ENCODE measurements around the gene PIGB.
"Not testable (repeated sequence)": the region's sequence is repeated elsewhere in the genome, so short reads cannot be mapped to it uniquely, and the experiment has no call there.

The PIGB gene

DNA sequence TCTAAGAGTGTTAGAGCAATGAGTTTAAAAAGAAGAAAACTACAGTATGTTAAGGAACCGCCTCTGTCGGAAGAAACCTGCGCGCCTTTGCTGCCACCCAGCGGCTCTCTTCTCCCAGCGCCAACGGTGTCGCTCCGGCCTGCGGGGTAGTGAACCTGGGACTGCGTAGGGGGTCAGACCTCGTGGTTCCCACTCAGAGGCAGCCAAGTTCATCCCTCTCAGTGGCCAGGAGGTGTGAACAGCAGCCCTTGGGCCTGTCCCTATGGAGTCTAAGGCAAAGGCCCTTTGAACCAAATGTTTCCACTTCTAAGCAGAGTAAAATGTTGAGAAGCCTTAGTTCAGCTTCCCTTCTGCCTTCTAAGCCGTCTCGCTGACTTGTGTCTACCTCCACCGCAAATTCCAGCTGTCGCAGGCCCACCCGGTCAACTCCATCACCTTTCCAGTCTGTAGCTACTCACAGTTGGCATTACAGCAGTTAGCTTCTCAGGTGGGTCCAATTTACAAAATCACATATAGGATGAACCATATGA, 28.4 kb upstream of the PIGB start:
- peak; percentile 57 for DNase-seq (ENCODE audit: extremely low spot score, insufficient read length, low read depth)
- peak; percentile 85 for FAIRE-seq

DNA sequence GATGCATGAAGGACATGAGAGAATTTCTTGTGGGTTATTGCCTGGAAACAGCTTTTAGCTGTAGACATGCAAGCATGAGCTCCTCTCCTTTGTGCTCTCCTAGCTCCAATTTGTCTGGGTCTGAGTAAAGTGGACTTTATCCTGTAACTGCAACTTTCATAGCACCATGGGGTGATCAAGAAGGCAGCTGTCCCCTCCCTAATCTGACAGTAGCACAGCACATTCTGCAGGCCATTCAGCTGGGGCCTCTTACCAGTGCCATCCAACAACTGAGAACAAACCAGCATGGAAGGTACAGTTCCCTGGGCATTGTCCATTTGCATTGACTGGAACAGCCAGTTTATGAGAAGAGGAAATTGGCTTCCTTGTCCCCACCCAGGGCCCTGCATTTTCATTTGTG, 21.7 kb upstream of the PIGB start:
- FAIRE-seq, result no peak
- DNase-seq (ENCODE audit: extremely low spot score, insufficient read length, low read depth), result no peak

DNA sequence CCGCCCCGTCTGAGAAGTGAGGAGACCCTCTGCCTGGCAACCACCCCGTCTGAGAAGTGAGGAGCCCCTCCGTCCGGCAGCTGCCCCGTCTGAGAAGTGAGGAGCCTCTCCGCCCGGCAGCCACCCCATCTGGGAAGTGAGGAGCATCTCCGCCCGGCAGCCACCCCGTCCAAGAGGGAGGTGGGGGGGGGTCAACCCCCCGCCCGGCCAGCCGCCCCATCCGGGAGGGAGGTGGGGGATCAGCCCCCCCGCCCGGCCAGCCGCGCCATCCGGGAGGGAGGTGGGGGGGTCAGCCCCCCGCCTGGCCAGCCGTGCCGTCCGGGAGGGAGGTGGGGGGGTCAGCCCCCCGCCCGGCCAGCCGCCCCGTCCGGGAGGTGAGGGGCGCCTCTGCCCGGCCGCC, 16.2 kb upstream of the PIGB start:
- DNase-seq (ENCODE audit: extremely low spot score, insufficient read length, low read depth); FAIRE-seq: not testable (repeated sequence)

DNA sequence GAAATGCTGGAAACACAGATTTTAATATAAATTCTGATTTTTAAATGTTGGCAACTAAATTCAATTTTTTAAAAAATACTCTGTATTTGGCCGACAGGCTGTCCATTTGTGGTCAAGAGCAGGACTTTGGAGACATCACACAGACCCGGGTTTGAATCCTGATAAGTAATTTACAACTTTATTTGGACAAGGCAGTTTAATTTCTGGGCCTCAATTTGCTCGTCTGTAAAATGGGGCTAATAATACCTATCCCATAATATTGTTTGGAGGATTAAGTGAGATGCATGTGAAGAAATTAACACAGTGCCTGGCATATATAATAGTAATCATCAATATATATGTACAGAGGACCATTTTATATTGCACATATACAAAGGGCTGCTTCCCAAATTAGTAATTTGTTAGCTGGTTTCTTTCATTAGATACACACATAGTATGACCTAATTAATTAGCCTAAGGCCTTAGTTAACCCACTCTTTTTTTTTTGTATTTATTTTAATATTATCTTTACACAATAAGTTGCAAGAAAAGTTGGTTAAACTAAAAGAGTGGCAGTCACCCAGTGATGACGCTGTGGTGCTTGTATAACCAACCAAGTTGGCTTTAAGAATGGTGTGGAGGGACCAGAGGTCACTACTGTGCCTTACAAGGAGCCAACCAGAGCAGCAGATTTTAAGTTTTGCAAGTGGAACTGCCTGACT, 665 bp downstream of the PIGB start:
- DNase-seq (ENCODE audit: extremely low spot score, insufficient read length, low read depth) (peak; percentile 15), FAIRE-seq (peak; percentile 26)

DNA sequence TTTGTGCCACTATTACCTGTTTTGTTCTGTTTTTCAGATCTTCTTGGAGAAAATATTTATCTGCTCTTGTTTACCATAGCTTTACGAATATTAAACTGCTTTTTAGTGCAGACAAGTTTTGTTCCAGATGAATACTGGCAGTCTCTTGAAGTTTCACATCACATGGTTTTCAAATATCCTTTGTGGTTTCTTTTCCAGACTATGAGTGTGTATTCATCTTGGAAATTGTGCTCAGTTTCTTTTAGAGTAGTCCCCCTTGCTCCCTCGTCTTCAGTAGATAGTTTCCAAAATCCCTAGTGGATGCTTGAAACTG, 1.2 kb downstream of the PIGB start:
- FAIRE-seq (no peak), DNase-seq (ENCODE audit: extremely low spot score, insufficient read length, low read depth) (no peak)

DNA sequence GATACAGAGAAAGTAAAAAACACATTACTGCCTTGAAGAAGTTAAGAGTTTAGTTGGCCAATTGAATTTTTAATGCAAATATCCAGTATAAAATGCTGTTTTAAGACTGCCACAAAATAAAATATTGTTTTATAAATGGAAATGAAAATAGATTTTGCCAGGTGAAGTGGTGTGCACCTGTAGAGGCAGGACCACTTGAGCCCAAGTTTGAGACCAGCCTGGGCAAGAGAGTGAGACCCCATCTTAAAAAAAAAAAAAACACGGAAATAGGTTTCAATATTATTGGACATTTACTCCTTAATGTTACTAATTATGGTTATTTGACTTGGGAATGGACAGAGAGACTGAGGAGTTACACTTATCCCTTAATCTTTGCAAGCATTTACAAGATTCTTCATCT, 1.9 kb downstream of the PIGB start:
- no peak for FAIRE-seq
- no peak for DNase-seq (ENCODE audit: extremely low spot score, insufficient read length, low read depth)

DNA sequence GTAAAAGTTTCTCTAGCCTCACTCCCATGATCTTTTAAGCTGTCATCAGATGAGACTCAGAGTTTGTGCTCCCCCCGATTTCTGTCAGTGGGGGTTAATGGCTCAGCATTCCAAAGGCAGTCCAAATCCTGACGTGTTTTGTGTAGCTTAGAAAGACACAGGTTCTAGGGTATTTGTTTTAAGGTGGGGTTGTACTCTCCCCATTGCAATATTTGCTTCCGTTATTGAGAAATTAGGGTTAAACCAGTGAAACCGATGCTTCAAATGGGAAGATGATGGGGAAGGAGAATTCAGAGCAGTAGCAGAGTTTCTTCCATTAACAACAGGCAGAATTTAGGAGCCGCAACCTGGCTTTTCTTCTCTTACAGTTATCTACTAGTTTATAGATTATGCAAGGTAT, 3.4 kb downstream of the PIGB start:
- no peak for FAIRE-seq

DNA sequence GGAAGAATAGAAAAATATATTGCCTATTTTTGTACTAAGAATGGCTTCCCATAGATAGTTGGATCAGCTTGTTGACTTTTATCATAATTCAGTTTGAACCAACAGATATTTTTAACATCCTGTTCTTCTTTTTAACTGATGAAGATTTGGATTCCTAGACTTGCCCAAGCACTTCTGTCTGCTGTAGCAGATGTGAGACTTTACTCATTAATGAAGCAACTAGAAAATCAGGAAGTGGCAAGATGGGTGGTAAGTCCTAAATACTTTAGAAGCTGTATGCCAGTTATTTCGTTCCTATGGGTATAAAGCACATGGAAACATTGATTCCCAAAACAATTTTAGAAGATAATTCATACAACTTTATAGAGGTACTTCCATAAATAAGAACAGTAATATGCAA, 8.4 kb downstream of the PIGB start:
- DNase-seq (ENCODE audit: extremely low spot score, insufficient read length, low read depth) (no peak), FAIRE-seq (no peak)

More for the DNA sequence above, 3.4 kb downstream of the PIGB start:
- DNase-seq (ENCODE audit: extremely low spot score, insufficient read length, low read depth), result no peak

DNA sequence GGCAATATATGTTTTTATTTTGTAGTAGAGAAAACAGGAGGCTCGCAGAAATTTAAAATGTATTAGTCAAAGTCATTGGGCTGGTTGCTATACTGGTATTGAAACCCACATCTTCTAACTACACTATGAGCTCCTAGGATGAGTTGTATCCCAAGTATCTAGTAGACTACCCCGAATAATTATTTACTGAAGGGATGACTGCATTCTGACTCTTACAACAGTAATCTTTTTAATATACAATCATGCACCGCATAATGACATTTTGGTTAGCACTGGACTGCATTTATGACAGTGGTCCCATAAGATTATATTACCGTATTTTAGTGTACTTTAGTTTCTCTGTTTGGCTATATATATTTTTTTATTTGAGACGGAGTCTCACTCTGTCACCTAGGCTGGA, 15.3 kb downstream of the PIGB start:
- DNase-seq (ENCODE audit: extremely low spot score, insufficient read length, low read depth) (no peak), FAIRE-seq (no peak)

DNA sequence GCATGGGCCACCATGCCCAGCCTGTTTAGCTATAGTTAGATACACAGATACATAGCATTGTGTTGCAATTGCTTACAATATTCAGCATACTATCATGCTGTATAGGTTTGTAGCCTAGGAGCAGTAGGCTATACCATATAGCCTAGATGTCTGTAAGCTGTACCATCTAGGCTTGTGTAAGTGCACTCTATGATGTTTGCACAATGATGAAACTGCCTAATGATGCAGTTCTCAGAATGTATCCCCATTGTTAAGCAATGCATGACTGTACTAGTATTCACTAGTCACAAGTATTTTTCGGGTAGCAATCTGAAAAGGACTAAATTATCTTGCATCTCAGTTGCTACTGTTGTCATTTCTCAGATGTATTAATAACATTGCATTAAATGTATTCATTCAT, 16.0 kb downstream of the PIGB start:
- DNase-seq (ENCODE audit: extremely low spot score, insufficient read length, low read depth) (no peak), FAIRE-seq (no peak)

DNA sequence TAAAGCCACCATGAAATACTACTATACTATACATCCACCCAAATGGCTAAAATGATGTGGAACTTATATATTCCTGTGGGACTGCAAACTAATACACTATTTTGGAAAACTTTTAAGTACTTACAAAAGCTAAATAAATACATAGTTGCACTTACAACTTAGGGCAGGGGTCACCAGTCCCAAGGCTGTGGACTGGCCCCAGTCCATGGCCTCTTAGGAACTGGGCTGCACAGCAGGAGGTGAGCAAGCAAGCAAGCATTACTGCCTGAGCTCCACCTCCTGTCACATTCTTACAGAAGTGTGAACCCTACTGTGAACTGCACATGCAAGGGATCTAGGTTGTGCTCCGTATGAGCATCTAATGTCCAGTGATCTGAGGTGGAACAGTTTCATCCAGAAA, 18.1 kb downstream of the PIGB start:
- no peak for DNase-seq (ENCODE audit: extremely low spot score, insufficient read length, low read depth)
- no peak for FAIRE-seq

DNA sequence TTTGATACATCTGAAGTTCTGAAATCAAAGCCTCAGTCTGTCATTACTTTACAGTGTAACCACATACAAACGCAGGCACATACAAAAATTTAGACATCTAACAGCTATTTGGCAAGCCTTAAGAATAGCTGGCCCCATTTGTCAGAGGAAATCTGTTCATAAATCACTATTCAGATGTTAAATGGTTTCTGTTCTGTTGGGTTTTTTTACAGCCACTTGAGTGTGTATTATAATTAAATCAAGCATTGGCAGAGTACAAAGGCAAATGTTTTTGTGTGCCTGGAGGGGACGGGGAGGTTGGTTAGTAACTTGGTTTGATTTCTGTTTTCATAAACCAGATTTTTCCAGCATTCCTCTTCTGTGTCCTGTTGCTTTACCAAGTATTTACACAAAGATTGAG, 24.1 kb downstream of the PIGB start:
- FAIRE-seq (no peak), DNase-seq (ENCODE audit: extremely low spot score, insufficient read length, low read depth) (no peak)

DNA sequence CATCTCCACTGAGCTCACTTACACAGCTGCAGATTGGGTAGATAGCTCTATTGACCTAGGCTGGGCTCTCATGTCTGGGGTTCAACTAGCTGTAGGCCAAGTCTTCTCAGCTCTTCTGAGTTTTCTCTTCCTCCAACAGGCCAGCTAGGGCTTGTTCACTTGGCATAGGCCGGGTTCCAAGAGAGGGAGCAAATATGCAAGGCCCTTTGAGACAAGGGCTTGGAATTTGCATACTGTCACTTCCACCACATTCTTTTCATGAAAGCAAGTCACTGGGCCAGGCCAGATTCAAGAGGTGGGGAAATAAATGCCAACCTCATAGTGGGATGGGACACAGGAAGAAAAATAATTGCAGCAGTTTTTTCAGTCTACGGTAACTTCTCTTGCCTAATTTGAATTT, 25.2 kb downstream of the PIGB start:
- DNase-seq (ENCODE audit: extremely low spot score, insufficient read length, low read depth) (no peak), FAIRE-seq (no peak)

DNA sequence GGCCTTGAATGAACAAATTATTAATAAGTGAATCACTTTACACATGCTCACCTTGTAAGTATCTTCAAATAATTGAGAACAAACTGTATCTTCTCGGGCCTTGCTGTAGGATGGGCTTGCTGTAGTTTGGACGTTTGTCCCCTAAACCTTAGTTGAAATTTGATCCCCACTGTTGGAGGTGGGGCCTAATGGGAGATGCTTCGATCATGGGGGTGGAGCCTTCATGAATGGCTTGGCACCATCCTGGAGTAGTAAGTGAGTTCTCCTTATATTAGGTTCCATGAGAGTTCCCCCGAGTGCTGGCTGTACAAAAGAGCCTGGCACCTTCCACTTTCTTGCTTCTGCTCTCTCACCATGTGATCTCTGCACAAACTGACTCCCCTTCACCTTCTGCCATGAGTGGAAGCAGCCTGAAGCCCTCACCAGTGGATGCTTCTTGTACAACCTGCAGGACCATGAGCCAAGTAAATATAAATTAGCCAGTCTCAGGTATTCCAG, 29.3 kb downstream of the PIGB start:
- no peak for FAIRE-seq
- DNase-seq (ENCODE audit: extremely low spot score, insufficient read length, low read depth), result no peak

DNA sequence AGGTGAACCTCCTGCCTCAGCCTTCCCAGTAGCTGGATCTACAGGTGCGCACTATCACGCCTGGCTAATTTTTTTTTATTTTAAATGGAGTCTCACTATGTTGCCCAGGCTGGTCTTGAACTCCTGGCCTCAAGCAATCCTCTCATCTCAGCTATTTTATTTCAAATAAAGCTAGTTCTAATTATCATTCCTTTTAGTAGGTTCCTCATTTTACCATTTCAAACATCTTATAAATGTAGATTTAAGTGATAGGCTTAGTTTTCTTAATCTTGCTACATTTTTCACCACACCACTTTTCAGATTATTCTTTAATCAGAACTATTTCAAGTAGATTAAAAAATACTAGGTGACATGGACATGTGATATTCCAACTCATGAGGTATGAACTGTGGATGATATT, 30.3 kb downstream of the PIGB start:
- no peak for FAIRE-seq
- DNase-seq (ENCODE audit: extremely low spot score, insufficient read length, low read depth), result no peak

DNA sequence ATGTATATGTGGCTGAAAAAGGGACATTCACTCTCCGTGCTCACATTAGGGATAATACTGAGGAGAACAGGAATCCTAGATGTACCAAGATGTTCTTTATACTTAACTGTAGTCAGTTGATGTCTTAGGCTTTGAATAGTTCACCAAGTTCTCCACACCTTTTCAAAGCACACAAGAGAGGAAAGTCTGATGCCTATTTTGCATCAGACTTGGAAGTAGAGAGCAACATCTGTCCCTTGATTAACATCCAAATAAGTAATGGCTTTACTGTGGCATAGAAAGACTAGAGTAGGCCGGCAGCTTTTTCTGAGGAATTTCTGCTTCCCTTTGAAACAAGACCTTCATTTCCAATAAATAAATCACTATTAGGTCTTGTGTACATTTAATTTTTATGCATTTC, 34.0 kb downstream of the PIGB start:
- DNase-seq (ENCODE audit: extremely low spot score, insufficient read length, low read depth) (no peak), FAIRE-seq (no peak)

DNA sequence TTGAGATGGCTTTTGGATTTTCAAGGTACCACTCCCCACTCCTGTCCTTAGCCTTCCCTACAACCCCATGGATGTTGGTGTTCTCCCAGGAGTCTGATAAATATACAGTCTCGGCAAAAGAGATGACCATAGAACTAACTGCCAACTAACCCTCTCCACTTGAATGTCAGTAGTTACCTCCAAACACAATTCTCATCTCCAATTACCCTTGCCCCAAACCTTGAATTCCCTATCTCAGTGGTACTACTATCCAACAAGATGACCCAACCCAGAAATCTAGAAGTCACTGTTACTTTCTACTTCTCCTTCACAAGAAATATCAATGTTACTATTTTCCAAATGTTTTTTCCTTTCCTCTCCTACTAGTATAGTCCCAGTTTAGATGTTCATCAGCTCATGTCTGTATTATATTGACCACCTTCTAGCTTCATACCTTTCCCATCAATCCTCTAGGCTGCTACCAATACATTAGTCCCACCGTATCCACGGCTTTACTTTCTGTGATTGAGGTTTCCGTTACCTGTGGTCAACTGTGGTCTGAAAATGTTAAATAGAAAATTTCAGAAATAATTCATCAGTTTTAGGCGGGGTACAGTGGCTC, 38.1 kb downstream of the PIGB start:
- FAIRE-seq (no peak), DNase-seq (ENCODE audit: extremely low spot score, insufficient read length, low read depth) (no peak)

DNA sequence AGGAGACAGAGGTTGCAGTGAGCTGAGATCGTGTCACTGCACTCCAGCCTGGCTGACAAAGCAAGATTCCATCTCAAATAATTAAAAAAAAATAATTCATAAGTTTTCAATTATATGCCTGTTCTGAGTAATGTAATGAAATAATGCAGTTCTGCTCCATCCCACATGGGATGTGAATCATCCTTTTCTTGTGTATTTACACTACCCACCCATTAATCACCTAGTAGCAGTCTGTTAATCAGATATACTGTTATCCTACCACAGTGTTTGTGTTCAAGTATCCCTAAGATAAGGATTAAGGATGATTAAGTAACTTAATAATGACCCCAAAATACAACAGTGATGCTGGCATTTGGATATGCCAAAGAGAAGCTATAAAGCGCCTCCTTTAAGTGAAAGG, 38.8 kb downstream of the PIGB start:
- no peak for DNase-seq (ENCODE audit: extremely low spot score, insufficient read length, low read depth)

DNA sequence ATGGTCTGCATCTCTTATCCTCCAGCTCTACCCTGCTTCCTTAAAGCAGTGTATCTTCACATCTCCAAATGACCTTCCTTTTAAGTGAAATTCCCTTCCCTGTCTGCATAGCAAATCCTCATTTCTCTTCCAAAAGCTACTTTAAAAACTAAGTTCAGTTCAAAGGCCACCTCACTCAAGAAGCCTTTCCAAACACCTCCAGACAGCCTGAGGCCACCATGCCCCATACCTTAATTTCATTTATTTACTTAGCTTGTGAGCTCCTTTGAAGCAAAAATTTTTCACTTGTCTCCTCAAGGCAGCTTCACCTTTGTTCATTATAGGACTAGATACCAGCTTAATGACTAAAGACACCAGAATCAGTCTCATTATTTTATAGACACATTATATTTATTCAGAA, 39.4 kb downstream of the PIGB start:
- FAIRE-seq, result no peak

More for the DNA sequence above, 38.8 kb downstream of the PIGB start:
- FAIRE-seq, result no peak

DNA sequence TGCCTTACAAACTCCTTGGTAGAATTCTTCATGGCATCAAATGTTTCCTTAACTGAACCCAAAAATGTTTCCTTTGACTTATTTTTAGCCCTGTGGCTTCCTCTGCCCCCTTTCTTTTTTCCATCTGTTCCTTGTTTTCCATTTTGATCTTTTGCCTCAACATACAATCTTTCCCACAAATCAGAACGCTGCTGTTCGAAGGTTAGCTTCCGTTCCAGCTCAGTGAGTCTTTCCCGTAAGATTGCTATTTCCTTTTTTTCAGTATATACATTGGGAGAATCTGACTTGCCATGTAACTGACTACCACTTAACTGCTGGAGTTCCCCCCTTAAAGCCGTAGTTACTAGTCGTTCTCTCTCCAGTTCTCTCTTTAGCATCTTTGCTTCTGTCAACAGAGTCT, 41.2 kb downstream of the PIGB start:
- FAIRE-seq (no peak), DNase-seq (ENCODE audit: extremely low spot score, insufficient read length, low read depth) (no peak)

More for the DNA sequence above, 39.4 kb downstream of the PIGB start:
- DNase-seq (ENCODE audit: extremely low spot score, insufficient read length, low read depth), result no peak

DNA sequence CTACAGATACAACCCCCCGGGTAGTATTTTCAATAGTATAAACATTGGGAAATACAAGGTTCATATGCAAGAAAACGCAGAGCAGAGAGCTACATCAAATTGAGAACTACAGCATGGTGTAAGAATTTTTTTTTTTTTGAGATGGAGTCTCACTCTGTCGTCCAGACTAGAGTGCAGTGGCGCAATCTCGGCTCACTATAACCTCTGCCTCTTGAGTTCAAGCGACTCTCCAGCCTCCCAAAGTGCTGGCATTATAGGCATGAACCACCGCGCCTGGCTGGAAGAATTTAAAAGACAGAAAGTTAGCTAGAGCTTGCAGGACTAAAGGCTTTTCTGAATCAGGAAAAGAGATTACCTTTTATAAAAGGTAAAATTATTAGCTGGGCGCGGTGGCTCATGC, 42.0 kb downstream of the PIGB start:
- DNase-seq (ENCODE audit: extremely low spot score, insufficient read length, low read depth), result no peak
- FAIRE-seq, result no peak

DNA sequence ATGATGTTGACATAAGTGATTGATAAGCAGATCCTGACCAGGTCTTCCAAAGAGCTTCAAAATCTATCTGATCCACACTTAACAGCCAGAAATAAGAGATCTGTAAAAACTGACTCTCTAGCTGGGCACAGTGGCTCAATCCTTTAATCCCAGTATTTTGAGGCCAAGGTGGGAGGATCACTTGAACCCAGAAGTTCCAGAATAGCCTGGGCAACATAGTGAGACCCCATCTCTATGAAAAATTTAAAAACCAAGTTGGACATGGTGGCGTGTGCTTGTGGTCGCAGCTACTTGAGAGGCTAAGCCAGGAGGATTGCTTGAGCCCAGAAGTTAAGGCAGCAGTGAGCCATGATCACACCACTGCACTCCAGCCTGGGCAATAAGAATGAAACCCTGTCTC, 43.6 kb downstream of the PIGB start:
- FAIRE-seq (no peak), DNase-seq (ENCODE audit: extremely low spot score, insufficient read length, low read depth) (no peak)

All from GM18507 (cell line).